HK-2 (cell line): ENCODE measurements around the gene NPC2.

Experiments
- DNase-seq: peaks from one replicate; pipeline ENCODE4 v3.0.0-alpha.2; 2018; ENCODE audit not compliant: unreplicated experiment

The NPC2 gene

GRCh38 chr14:74519316-74520074 is 26.4 kb upstream of the NPC2 start:
- no peak for DNase-seq

DNA sequence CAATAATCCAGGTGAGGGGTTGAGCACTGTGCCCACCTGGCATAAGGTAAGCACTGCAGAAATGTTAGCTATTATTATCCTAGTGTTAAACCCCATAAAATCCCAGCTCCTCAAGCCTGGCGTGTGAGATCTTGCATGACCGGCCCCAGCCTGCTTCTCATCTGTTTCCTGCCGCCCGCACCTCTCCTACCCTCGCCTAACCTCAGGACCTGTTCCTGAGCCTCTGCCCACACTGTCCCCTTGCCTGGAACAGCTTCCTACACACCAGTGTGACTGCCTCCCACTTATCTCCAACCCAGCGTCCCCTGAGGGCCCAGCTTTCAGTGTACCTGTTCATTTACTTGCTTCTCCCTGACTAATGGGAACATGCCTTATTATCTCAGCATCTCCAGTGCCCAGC is 25.1 kb upstream of the NPC2 start:
- no peak for DNase-seq

DNA sequence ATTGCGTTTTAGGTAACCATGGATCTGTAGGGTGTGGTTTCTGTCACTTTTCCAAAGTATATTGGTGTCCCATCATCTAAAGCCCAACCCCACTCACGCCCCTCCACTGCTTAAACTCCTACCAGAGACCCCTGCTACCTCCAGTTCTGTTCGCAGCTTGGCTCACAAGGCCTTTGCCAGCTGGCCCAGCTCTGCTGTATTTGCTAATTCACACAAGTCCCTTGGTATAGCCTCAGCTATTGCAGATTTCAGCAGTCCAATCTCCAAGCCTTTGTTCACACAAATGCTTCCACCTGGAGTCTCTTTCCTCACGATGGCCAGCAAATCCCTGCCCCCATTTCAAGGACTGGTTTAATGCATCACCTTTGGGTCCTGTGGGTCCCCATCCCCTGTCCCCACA is 24.6 kb upstream of the NPC2 start:
- DNase-seq = no peak

GRCh38 chr14:74516451-74517160 is 23.5 kb upstream of the NPC2 start:
- peak; percentile 39 for DNase-seq

GRCh38 chr14:74515891-74516412 is 22.8 kb upstream of the NPC2 start:
- DNase-seq = no peak

DNA sequence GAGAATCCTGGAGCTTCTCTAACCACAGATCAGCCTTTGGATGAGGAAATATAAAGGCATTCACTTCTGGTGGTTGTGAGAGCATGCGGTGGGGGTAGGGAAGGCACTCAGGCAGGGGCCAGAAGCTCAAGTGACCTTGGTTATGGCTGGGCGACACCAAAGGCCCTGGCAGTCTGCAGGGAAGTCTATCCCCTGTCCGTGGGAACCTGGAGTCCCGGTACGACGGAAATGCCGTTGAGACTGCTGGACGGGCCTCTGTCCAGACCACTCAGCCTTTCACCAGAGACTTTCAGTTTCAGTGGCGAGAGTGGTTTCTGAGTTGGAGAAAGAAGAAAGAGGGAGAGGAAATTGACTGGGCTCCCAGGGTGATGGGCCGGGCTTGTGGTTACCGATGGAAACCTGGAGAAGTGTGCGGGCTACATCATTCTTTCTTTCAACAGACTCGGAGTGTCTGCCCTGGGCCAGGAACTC is 21.4 kb upstream of the NPC2 start:
- peak; percentile 64 for DNase-seq

DNA sequence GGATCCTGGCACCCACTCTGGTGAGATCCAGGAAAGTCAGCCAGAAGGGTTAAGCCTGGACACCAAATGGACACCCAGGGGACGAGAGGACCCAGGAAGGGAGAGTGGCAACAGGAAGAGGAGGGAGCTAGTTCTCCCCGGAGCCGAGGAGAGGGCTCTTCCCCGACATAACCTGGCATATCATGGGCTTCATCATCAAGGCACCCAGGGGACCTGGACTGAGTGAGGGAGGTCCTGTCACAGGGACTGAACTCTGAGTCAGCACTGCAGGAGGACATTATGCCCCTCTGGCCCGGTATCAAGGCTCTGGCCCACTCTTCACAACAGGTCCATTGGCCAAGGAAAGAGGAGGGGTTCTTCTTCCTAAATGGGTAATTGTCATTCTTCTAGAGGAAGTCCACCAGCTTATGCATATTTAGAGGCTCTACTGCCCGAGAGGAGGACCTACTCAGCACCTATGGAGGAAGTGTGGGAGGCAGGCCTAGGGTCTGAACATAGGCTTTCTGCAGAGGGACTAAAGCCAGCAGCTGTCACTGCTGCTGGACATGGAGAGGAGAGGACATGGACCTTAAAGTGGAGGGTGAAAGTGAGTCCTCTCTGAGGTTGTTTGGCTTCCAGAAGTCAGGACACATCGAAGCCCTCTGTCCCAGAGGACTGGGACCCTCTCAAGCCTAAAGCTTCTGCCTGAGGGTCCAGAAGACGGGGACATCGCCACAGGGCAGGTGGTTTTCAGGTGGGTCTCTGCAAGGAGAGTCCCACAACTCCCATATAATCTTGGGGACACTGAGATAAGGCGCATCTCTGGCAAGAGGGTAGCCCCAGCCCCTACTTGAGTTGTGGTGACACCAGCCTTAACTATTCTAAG is 19.1 kb upstream of the NPC2 start:
- DNase-seq = no peak

- DNase-seq = peak; percentile 41
These were observed 17.9 kb upstream of the NPC2 start for GRCh38 chr14:74510959-74511409.

DNA sequence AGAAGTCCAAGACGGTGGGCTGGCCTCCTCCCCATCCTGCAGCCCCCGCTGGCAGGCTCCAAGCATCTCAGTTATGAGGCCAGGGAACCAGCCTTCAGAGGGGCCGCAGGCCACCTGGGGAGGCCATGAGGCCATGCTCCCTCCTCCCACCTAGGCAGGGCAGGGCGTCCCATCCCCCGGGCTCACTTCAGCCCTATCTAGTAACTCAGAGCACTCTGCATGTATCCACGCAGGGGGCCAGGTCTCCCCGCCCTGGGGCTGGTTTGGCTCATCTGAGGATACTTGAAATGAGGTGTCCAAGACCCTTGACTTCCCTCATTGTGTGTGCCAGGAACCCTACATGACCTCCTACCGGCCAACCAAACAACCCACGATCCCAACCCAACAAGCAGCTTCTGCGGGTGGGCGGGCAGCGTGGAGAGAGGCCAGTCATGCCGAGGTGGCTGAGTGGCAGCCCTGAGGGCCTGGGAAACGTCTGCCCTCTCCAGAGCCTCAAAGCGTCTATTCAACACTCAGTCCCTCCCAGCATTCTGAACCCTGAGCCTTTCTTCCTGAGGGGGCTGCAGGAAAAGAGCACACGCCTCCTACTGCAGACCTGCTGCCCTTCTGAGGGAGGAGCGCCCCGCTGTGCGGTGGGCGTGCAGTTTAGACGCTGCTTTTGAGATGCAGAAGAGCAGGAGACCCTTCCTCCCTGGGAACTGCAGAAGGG is 17.3 kb upstream of the NPC2 start:
- no peak for DNase-seq

DNA sequence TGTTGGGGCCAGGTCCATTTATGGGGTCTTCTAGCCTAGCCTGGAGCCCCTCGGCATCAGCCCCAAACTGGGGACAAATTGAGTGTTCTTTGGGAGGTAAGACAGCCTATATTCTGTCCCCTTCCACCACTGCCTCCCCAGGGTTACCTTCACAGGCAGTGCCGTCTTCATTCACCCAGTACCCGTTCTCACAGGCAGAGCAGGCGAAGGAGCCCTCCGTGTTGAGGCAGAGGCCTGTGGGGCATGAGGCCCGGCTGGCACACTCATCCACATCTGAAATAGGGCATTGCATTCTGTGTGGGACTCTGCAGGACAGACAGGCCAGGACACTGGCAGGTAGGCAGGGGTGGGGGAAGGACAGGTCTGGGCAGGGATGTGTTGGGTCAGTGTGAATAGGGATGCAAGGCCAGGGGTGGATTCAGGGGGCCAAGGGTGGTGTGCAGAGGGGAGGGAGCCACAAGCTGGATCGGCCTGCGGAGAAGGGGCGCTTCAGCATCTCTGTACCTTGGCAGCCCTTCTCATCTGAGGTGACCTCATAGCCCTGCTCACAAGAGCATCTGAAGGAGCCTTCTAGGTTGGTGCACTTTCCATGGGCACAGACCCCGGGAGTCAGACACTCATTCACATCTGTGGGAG is 16.6 kb upstream of the NPC2 start:
- no peak for DNase-seq

DNA sequence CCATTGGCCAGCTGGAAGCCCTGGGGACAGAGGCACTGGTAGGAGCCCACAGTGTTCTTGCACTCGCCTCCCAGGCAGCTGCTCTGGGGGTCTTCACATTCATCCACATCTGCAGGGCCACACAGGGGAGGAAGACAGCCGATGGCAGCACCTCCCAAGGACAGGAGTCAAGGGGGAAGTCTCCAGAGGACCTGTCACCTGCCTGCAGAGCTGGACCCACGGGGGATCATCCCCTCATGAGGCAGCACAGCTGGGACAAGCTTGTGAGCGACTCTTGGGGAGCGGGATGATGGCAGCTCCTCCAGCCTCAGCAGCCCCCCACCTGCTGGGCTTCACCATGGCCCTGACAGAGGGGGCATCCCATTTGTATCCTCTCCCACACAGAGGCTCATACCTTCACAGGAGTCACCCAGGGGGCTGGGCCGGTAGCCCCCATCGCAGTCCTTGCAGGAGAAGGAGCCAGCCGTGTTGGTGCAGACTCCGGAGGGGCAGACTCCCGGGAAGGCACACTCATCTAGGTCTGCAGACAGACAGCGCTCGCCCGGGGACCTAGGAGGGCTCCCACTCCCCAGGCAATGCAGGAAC is 15.8 kb upstream of the NPC2 start:
- no peak for DNase-seq

DNA sequence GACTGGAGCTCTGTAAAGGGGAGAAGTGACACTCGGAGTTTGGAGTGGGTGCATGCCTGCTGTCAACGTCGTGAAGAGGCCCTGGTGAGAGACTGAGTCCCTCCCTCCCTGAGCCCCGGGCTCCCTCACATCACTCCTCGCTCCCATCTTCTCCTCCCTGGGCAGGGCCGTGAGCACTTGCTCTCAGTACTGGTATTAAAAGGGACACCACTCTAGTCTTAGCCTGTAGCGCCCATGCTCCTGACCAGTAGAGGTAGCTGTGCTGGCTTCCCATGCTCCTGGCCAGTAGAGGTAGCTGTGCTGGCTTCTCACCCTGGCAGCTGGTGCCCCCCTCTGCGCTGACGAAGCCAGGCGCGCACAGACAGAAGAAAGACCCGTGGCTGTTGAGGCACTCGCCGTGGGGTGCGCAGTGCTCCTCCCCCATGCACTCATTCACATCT is 15.2 kb upstream of the NPC2 start:
- no peak for DNase-seq

- no peak for DNase-seq
These were observed 14.7 kb upstream of the NPC2 start for GRCh38 chr14:74507840-74508239.

DNA sequence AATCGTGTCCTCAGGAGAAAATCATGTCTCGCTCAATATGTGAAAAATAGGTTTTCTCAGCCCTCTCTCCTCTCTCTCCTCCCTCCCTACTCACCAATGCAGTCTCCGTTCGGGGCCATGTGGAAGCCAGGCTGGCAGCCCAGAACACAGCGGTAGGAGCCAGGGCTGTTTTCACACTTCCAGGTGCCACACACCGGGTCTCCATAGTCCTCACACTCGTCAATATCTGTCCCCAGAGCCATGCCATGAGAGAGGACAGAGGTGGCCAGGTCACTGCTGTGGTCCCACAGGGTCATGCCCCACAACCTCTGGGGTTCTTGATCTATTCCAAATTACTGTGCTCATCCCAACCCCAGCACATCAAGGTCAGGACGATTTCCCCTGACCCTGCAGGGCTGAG is 14.0 kb upstream of the NPC2 start:
- DNase-seq = no peak

GRCh38 chr14:74506411-74506851 is 13.3 kb upstream of the NPC2 start:
- DNase-seq = no peak

DNA sequence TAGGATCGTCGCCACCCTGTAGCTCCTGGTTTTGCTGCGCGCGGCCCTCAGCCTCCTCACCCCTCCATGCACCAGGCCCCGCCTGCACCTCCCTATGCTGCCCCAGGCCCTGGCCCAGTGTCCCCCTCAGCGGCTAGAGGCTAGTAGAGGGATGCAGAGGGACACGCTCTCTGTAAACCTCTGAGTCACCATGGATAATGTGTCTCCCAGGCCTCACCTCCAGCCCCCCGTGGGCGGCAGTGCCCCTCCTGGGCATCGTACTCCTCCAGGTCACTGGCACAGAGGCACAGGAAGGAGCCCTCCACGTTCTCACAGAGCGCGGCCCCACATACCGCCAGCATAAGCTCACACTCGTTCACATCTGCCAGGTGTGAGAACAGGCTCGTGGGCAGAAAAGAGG is 12.7 kb upstream of the NPC2 start:
- no peak for DNase-seq

DNA sequence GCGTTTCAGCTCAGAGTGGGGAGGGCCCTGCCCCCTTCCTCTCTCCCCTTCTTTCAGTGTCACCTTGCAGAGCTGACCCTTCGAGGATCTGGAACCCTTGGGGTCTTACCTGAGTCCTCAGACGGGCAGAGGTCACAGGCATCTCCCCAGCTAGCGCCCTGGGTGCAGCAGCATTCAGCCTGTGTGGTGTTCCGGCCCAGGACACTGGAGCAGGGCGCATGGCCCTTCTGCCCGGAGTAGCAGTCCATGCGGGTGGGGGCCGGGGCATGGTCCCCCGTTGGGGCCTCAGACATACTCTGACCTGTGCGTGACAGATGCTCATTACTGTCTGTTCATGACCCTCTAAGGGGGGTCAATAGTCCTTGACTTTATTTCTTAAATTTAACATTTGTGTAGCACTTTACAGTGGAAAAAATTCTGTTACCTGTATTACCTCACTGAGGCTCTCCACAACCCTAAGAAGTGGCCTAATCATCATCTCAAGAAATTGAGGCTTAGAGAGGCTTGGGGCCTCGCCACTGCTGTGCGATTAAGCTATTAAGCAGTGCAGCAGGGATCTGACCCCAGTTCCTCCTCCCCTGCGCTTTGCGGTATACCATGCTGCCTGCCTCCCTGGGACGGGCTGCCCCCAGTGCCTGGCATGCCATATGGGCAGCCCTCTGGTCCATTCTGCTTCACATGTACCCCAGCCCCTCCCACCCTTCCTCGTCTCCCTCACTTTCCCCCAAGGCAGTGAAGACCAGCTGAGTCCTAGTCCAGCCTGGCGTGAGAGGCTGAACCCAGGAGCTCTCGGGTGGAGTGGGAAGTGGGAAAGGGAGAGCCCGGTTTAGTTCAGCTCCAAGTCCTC is 12.0 kb upstream of the NPC2 start:
- DNase-seq = no peak

DNA sequence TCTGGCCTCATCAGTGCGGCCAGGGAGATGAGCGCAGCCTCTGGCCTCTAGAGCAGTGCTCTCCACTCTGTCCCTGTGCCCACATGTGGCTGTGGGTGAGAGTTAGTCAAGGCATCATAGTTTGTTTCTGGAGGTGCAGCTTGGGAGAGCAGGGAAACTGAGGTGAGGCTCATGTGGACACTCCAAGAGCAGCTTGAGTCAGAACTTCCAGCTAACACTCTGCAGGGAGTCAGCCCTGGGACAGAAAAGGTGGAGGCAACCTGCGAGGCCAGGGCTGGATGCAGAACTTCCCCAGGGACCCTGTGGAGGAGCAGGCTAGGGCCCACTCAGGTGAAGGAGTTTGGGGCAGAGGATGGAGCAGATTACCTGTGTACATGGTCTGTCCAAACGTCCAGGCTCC is 11.3 kb upstream of the NPC2 start:
- no peak for DNase-seq

DNA sequence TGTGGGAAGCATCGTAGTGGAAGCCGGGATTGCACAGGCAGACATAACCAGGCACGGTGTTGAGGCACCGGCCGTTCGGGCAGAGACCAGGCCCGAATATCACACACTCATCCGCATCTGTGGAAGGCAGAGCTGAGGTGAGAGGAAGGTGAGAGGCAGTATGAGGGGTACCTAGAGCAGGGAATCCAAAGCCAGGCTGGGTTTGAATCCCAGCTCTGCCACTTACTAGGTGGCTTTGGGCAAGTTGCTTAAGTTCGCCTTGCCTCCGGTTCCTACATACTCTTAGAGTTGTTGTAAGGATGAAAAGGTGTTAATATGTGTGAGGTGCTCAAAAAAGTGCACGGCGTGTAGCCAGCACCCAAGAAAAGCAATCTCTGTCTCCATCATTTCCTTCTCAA is 10.8 kb upstream of the NPC2 start:
- no peak for DNase-seq
